HEK293T (cell line): ENCODE data around the gene NOP10.

ENCODE experiments used
- ARNT ChIP-seq: fragments of 450-650 bp; IDR thresholded peaks from 2 replicates; pipeline ENCODE4 v1.6.1; 2017; ENCODE audit warnings: mild to moderate bottlenecking
- BHLHE40 ChIP-seq: fragments of 450-650 bp; IDR thresholded peaks from 2 replicates; pipeline ENCODE4 v1.6.1; 2016; ENCODE audit warnings: mild to moderate bottlenecking, moderate library complexity, borderline replicate concordance
- CTBP1 ChIP-seq: fragments of 450-650 bp; IDR thresholded peaks from 2 replicates; pipeline ENCODE4 v1.6.1; 2016; ENCODE audit warnings: borderline replicate concordance
- ELF4 ChIP-seq: fragments of 450-650 bp; IDR thresholded peaks from 2 replicates; pipeline ENCODE4 v1.6.1; 2017; ENCODE audit warnings: antibody characterized with exemption
- FOXA1 ChIP-seq: fragments of 450-650 bp; IDR thresholded peaks from 2 replicates; pipeline ENCODE4 v1.6.1; 2016; ENCODE audit warnings: mild to moderate bottlenecking
- FOXK2 ChIP-seq: fragments of 450-650 bp; IDR thresholded peaks from 2 replicates; pipeline ENCODE4 v1.6.1; 2016; ENCODE audit warnings: mild to moderate bottlenecking
- FOXM1 ChIP-seq: fragments of 450-650 bp; IDR thresholded peaks from 2 replicates; pipeline ENCODE4 v1.6.1; 2017; ENCODE audit warnings: mild to moderate bottlenecking, borderline replicate concordance
- L3MBTL2 ChIP-seq: fragments of 450-650 bp; conservative IDR thresholded peaks from 2 replicates; pipeline ENCODE4 v1.6.1; 2016; ENCODE audit warnings: mild to moderate bottlenecking
- LEF1 ChIP-seq: fragments of 450-650 bp; IDR thresholded peaks from 2 replicates; pipeline ENCODE4 v1.6.1; 2017; ENCODE audit warnings: mild to moderate bottlenecking, borderline replicate concordance
- NFRKB ChIP-seq: fragments of 450-650 bp; IDR thresholded peaks from 2 replicates; pipeline ENCODE4 v1.6.1; 2016; ENCODE audit warnings: mild to moderate bottlenecking, moderate library complexity
- SP1 ChIP-seq: fragments of 450-650 bp; IDR thresholded peaks from 2 replicates; pipeline ENCODE4 v1.6.1; 2017
- SUZ12 ChIP-seq: fragments of 450-650 bp; IDR thresholded peaks from 2 replicates; pipeline ENCODE4 v1.6.1; 2016; ENCODE audit warnings: mild to moderate bottlenecking
- TARDBP ChIP-seq: fragments of 450-650 bp; IDR thresholded peaks from 2 replicates; pipeline ENCODE4 v1.6.1; 2016
- ZNF384 ChIP-seq: fragments of 450-650 bp; IDR thresholded peaks from 2 replicates; pipeline ENCODE4 v1.6.1; 2016

DNA sequence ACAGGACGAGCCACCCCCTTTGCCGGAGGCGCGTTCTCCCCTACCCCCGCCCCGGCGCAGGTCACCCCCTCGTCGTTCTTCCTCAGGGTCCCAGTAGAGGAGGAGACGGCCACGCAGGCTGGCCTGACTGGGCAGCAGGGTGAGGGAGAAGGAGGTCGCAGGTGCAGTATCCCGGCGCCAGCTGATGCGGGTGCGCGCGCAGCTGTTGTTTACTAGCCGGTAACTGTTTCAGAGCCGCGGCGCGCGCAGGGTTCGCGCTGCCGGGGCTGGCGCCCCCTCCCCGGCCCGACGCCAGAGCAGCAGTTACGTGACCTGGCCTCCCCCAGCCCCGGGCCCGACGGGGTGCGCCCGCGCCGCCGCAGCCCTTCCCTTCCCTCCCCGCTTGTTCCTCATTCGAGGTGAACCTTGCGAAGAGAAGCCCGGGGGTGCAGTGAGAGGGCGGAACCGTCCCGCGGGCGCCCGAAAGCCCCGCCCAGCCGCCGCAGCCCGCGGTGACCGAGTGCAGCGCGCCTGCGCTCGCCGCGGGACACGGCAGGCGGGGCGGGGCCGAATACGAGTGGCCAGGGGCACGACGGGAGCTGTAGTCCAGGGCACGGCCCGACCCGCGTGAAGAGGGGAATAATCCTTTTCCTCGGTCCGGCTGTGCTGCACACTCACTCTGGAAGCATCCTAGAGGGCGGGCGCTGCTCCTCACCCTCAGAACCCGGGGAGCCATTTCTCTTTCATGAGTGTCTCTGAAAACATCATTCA, 5.2 kb downstream of the NOP10 start, which contains the start of gene SLC12A6:
- TF ChIP-seq SP1 (no peak), ARNT (no peak), FOXK2 (no peak), BHLHE40 (no peak), LEF1 (no peak), NFRKB (no peak), FOXM1 (no peak), TARDBP (no peak), FOXA1 (no peak), SUZ12 (no peak), ELF4 (no peak), CTBP1 (no peak), L3MBTL2 (no peak), ZNF384 (no peak)
